HEK293 (cell line): ENCODE data around the gene HOXB4.

Experiments
- ELK4 ChIP-seq: IDR thresholded peaks from 2 replicates; pipeline ENCODE4 v1.6.1; 2011; ENCODE audit warnings: mild to moderate bottlenecking, low read depth, low read length, borderline replicate concordance
- GLI4 ChIP-seq: fragments of 450-650 bp; formaldehyde crosslinking; IDR thresholded peaks from 2 replicates; pipeline ENCODE4 v1.5.1; 2016; ENCODE audit warnings: missing biosample characterization, missing genetic modification characterization
- GLIS1 ChIP-seq: fragments of 450-650 bp; formaldehyde crosslinking; IDR thresholded peaks from 2 replicates; pipeline ENCODE4 v1.5.1; 2016; ENCODE audit warnings: missing biosample characterization, missing genetic modification characterization
- HOXA7 ChIP-seq: sonication (generic); formaldehyde crosslinking; IDR thresholded peaks from 2 replicates; pipeline ENCODE4 v1.8.1; 2022; ENCODE audit warnings: missing genetic modification reagents, borderline replicate concordance
- INSM2 ChIP-seq: fragments of 450-650 bp; formaldehyde crosslinking; IDR thresholded peaks from 2 replicates; pipeline ENCODE4 v1.5.1; 2016; ENCODE audit warnings: missing biosample characterization, missing genetic modification characterization
- RBAK ChIP-seq: fragments of 450-650 bp; formaldehyde crosslinking; IDR thresholded peaks from 2 replicates; pipeline ENCODE4 v1.5.1; 2016; ENCODE audit warnings: missing biosample characterization, missing genetic modification characterization
- SCRT2 ChIP-seq: fragments of 450-650 bp; formaldehyde crosslinking; IDR thresholded peaks from 2 replicates; pipeline ENCODE4 v1.5.1; 2016; ENCODE audit warnings: missing biosample characterization, missing genetic modification characterization
- YY2 ChIP-seq: fragments of 450-650 bp; formaldehyde crosslinking; IDR thresholded peaks from 2 replicates; pipeline ENCODE4 v1.5.1; 2016; ENCODE audit warnings: missing biosample characterization, missing genetic modification characterization
- ZBTB1 ChIP-seq: fragments of 450-650 bp; formaldehyde crosslinking; IDR thresholded peaks from 2 replicates; pipeline ENCODE4 v1.5.1; 2016; ENCODE audit warnings: missing biosample characterization, missing genetic modification characterization
- ZNF16 ChIP-seq: fragments of 450-650 bp; formaldehyde crosslinking; IDR thresholded peaks from 2 replicates; pipeline ENCODE4 v1.5.1; 2016; ENCODE audit warnings: low read depth, missing biosample characterization, missing genetic modification characterization
- ZNF23 ChIP-seq: fragments of 450-650 bp; formaldehyde crosslinking; IDR thresholded peaks from 2 replicates; pipeline ENCODE4 v1.5.1; 2016; ENCODE audit warnings: missing biosample characterization, missing genetic modification characterization, borderline replicate concordance
- ZNF239 ChIP-seq: fragments of 450-650 bp; formaldehyde crosslinking; IDR thresholded peaks from 2 replicates; pipeline ENCODE4 v1.5.1; 2016; ENCODE audit warnings: missing biosample characterization, missing genetic modification characterization
- ZNF354C ChIP-seq: fragments of 450-650 bp; formaldehyde crosslinking; IDR thresholded peaks from 2 replicates; pipeline ENCODE4 v1.5.1; 2016; ENCODE audit warnings: missing biosample characterization, missing genetic modification characterization, low read depth, borderline replicate concordance
- ZNF362 ChIP-seq: fragments of 450-650 bp; formaldehyde crosslinking; IDR thresholded peaks from 2 replicates; pipeline ENCODE4 v1.5.1; 2016; ENCODE audit warnings: missing biosample characterization, missing genetic modification characterization
- ZNF423 ChIP-seq: fragments of 450-650 bp; formaldehyde crosslinking; IDR thresholded peaks from 2 replicates; pipeline ENCODE4 v1.5.1; 2016; ENCODE audit warnings: missing biosample characterization, missing genetic modification characterization
- ZNF426 ChIP-seq: fragments of 450-650 bp; formaldehyde crosslinking; IDR thresholded peaks from 2 replicates; pipeline ENCODE4 v1.5.1; 2017; ENCODE audit warnings: missing biosample characterization, missing genetic modification characterization, mild to moderate bottlenecking, inconsistent platforms, moderate library complexity
- ZNF580 ChIP-seq: fragments of 450-650 bp; formaldehyde crosslinking; IDR thresholded peaks from 2 replicates; pipeline ENCODE4 v1.5.1; 2016; ENCODE audit warnings: missing biosample characterization, missing genetic modification characterization
- ZNF600 ChIP-seq: fragments of 450-650 bp; formaldehyde crosslinking; IDR thresholded peaks from 2 replicates; pipeline ENCODE4 v1.5.1; 2016; ENCODE audit warnings: missing biosample characterization, missing genetic modification characterization
- ZNF610 ChIP-seq: fragments of 450-650 bp; formaldehyde crosslinking; IDR thresholded peaks from 2 replicates; pipeline ENCODE4 v1.5.1; 2016; ENCODE audit warnings: missing biosample characterization, missing genetic modification characterization, borderline replicate concordance
- ZNF768 ChIP-seq: fragments of 450-650 bp; formaldehyde crosslinking; IDR thresholded peaks from 2 replicates; pipeline ENCODE4 v1.5.1; 2018; ENCODE audit warnings: missing biosample characterization, mild to moderate bottlenecking, missing genetic modification characterization
- ZNF776 ChIP-seq: fragments of 450-650 bp; formaldehyde crosslinking; IDR thresholded peaks from 2 replicates; pipeline ENCODE4 v1.5.0; 2017; ENCODE audit warnings: missing biosample characterization, missing genetic modification characterization, borderline replicate concordance
- ZNF843 ChIP-seq: fragments of 450-650 bp; formaldehyde crosslinking; IDR thresholded peaks from 2 replicates; pipeline ENCODE4 v1.5.1; 2016; ENCODE audit warnings: missing biosample characterization, missing genetic modification characterization
- ZSCAN30 ChIP-seq: fragments of 450-650 bp; IDR thresholded peaks from 2 replicates; pipeline ENCODE4 v1.5.1; 2018; ENCODE audit warnings: missing biosample characterization, mild to moderate bottlenecking, missing genetic modification characterization, moderate library complexity
- ZXDB ChIP-seq: fragments of 450-650 bp; formaldehyde crosslinking; IDR thresholded peaks from 2 replicates; pipeline ENCODE4 v1.5.1; 2016; ENCODE audit warnings: missing biosample characterization, missing genetic modification characterization
- TF ChIP-seq, protein P1 (sequence below): fragments of 450-650 bp; IDR thresholded peaks from 2 replicates; pipeline ENCODE4 v1.5.1; 2018; ENCODE audit warnings: missing biosample characterization, mild to moderate bottlenecking, missing genetic modification characterization
- TF ChIP-seq, protein P2 (sequence below): fragments of 450-650 bp; formaldehyde crosslinking; IDR thresholded peaks from 2 replicates; pipeline ENCODE4 v1.5.1; 2016; ENCODE audit warnings: missing biosample characterization, missing genetic modification characterization
- TF ChIP-seq, protein P3 (sequence below): fragments of 450-650 bp; formaldehyde crosslinking; IDR thresholded peaks from 2 replicates; pipeline ENCODE4 v1.5.1; 2016; ENCODE audit warnings: missing biosample characterization, missing genetic modification characterization
- TF ChIP-seq, protein P4 (sequence below): fragments of 450-650 bp; formaldehyde crosslinking; IDR thresholded peaks from 2 replicates; pipeline ENCODE4 v1.5.1; 2016; ENCODE audit warnings: missing biosample characterization, missing genetic modification characterization

Gene HOXB4

DNA sequence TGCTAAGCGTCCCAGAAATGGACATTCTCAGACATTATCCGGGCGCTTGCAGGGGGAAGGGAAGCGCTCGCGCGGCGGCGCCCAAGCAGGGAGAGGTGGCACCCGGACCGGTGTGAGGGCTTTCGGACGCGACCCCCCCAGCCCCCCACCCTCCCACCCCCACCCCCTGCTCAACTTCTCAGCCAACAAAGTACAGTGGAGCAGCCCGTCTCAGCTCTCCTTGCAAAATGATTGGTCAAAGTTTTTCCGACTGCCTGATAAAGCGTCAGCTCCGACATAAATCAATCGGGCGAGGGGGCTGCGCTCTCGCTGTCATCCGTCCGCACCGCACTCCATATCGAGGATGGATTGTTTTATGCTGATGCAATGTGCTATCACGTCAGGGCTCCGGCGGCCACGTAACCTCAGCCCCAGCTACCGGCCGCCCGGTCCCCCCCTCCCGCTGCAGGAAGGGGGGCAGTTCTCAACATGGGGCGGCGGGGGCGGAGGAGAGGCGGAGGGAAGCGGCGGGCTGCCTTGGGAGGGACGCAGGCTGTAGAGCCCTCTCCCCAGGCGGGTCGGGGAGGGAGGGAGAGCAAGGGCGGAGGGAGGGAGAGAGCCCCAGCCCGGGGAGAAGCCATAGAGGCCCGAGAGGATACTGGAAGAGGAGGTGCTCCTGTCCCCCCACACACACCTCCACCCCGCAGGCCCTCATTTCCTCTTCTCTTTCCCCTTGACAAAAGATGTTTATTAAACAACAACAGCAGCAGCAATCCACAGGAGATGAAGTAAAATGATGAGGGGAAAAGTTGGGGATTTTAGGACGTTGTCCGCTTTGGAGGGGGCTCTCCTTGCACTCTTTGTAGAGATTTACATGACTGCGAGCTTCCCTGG is 48.3 kb upstream of the HOXB4 start, which contains the start of gene HOXB9 (continued):
- TF ChIP-seq, protein P1, sequence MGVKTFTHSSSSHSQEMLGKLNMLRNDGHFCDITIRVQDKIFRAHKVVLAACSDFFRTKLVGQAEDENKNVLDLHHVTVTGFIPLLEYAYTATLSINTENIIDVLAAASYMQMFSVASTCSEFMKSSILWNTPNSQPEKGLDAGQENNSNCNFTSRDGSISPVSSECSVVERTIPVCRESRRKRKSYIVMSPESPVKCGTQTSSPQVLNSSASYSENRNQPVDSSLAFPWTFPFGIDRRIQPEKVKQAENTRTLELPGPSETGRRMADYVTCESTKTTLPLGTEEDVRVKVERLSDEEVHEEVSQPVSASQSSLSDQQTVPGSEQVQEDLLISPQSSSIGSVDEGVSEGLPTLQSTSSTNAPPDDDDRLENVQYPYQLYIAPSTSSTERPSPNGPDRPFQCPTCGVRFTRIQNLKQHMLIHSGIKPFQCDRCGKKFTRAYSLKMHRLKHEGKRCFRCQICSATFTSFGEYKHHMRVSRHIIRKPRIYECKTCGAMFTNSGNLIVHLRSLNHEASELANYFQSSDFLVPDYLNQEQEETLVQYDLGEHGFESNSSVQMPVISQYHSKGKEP (tag by site-specific recombination) = peak; percentile 87
- TF ChIP-seq ZSCAN30 = peak; percentile 97
- TF ChIP-seq, protein P2, sequence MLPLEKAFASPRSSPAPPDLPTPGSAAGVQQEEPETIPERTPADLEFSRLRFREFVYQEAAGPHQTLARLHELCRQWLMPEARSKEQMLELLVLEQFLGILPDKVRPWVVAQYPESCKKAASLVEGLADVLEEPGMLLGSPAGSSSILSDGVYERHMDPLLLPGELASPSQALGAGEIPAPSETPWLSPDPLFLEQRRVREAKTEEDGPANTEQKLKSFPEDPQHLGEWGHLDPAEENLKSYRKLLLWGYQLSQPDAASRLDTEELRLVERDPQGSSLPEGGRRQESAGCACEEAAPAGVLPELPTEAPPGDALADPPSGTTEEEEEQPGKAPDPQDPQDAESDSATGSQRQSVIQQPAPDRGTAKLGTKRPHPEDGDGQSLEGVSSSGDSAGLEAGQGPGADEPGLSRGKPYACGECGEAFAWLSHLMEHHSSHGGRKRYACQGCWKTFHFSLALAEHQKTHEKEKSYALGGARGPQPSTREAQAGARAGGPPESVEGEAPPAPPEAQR = peak; percentile 62; the same call in 1 of the 2 replicates
- peak; percentile 52; the same call in 1 of the 2 replicates for TF ChIP-seq ZNF580
- TF ChIP-seq ZNF768 (tag by site-specific recombination) = no peak
- TF ChIP-seq GLI4 (tag by site-specific recombination) = no peak
- TF ChIP-seq ZNF610 (tag by site-specific recombination) = peak; percentile 69
- TF ChIP-seq, protein P3, sequence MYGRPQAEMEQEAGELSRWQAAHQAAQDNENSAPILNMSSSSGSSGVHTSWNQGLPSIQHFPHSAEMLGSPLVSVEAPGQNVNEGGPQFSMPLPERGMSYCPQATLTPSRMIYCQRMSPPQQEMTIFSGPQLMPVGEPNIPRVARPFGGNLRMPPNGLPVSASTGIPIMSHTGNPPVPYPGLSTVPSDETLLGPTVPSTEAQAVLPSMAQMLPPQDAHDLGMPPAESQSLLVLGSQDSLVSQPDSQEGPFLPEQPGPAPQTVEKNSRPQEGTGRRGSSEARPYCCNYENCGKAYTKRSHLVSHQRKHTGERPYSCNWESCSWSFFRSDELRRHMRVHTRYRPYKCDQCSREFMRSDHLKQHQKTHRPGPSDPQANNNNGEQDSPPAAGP = peak; percentile 96
- no peak for TF ChIP-seq ELK4
- TF ChIP-seq ZNF423 = peak; percentile 78
- no peak for TF ChIP-seq ZNF239 (tag by site-specific recombination)
- TF ChIP-seq GLIS1 (tag by site-specific recombination) = peak; percentile 95
- no peak for TF ChIP-seq RBAK
- TF ChIP-seq ZNF600 (tag by site-specific recombination) = peak; percentile 98
- TF ChIP-seq ZNF843 = peak; percentile 92
- no peak for TF ChIP-seq ZNF354C (tag by site-specific recombination)
- no peak for TF ChIP-seq HOXA7 (CRISPR knock-in tag)
- no peak for TF ChIP-seq ZNF776 (tag by site-specific recombination)
- peak; percentile 70; the same call in 1 of the 2 replicates for TF ChIP-seq INSM2 (tag by site-specific recombination)
- TF ChIP-seq YY2 (tag by site-specific recombination) = no peak
- TF ChIP-seq ZBTB1 = peak; percentile 94
- no peak for TF ChIP-seq ZNF426 (tag by site-specific recombination)
- TF ChIP-seq SCRT2 (tag by site-specific recombination) = 0 out of 2 replicates have a peak, but pooled peaks have one; percentile 26
- TF ChIP-seq ZNF23 (tag by site-specific recombination) = no peak
- no peak for TF ChIP-seq ZNF16
- TF ChIP-seq ZXDB (tag by site-specific recombination) = peak; percentile 95
- TF ChIP-seq ZNF362 = no peak
- TF ChIP-seq, protein P4, sequence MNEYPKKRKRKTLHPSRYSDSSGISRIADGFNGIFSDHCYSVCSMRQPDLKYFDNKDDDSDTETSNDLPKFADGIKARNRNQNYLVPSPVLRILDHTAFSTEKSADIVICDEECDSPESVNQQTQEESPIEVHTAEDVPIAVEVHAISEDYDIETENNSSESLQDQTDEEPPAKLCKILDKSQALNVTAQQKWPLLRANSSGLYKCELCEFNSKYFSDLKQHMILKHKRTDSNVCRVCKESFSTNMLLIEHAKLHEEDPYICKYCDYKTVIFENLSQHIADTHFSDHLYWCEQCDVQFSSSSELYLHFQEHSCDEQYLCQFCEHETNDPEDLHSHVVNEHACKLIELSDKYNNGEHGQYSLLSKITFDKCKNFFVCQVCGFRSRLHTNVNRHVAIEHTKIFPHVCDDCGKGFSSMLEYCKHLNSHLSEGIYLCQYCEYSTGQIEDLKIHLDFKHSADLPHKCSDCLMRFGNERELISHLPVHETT (tag by site-specific recombination) = peak; percentile 79; the same call in 1 of the 2 replicates
